ENCODE data around the gene CEP112. TPM values are rescaled to one million over a fixed set of nuclear protein-coding genes. Genes with fewer than 3 reads are reported as not detected.

Gene CEP112
- polyA plus RNA-seq, 1 donor from 2014 or later: 6.0 TPM

- TF ChIP-seq REST (IDR thresholded peaks at IDR 0.05; ENCODE audit: borderline replicate concordance) (no peak), MXI1 (conservative IDR thresholded peaks at IDR 0.05; ENCODE audit: poor library complexity, severe bottlenecking) (no peak), POLR2AphosphoS5 (IDR thresholded peaks at IDR 0.05) (no peak), EP300 (conservative IDR thresholded peaks at IDR 0.05; ENCODE audit: poor library complexity, severe bottlenecking) (no peak), EZH2 (IDR thresholded peaks at IDR 0.05; ENCODE audit: borderline replicate concordance, insufficient read depth, low read length, poor library complexity, severe bottlenecking) (no peak), TAF1 (IDR thresholded peaks at IDR 0.05; ENCODE audit: low read depth) (no peak), RAD21 (conservative IDR thresholded peaks at IDR 0.05) (no peak), CTCF (IDR thresholded peaks at IDR 0.05; ENCODE audit: poor library complexity, severe bottlenecking) (no peak)
- Histone ChIP-seq H3K4me2 (ENCODE audit: low read length) (no peak overlapping the region), H3K27ac (ENCODE audit: low read length) (no peak overlapping the region), H3K9me3 (ENCODE audit: low read length) (peaks cover 5% of the 10 kb centered on the region), H3K9me2 (ENCODE audit: insufficient read depth, low read length) (no peaks in the 10 kb centered on the region), H3K36me3 (ENCODE audit: insufficient read depth, low read length) (no peaks in the 10 kb centered on the region), H3K79me2 (replicated peaks; ENCODE audit: insufficient read depth, low read length) (no peaks in the 10 kb centered on the region), H3K27me3 (ENCODE audit: insufficient read depth, low read depth, low read length) (no peaks in the 10 kb centered on the region), H4K20me1 (ENCODE audit: insufficient read depth) (no peaks in the 10 kb centered on the region), H3K4me3 (ENCODE audit: low read length) (no peak overlapping the region), H3F3A (ENCODE audit: insufficient read depth, low read length, poor library complexity, severe bottlenecking) (no peaks in the 10 kb centered on the region), H2AFZ (ENCODE audit: low read depth, low read length) (no peak overlapping the region), H3K9ac (ENCODE audit: low read length) (no peak overlapping the region)
Observed at GRCh38 chr17:66018786-66019185, 173.1 kb downstream of the CEP112 start.

- Histone ChIP-seq H3K9ac (ENCODE audit: low read length) (no peak overlapping the region), H4K20me1 (ENCODE audit: insufficient read depth) (no peaks in the 10 kb centered on the region)
Observed at GRCh38 chr17:66016231-66016630, 175.7 kb downstream of the CEP112 start.

More at GRCh38 chr17:66016231-66016630, 175.7 kb downstream of the CEP112 start:
- Histone ChIP-seq H3K4me3 (ENCODE audit: low read length) (no peak overlapping the region), H2AFZ (ENCODE audit: low read depth, low read length) (no peak overlapping the region), H3K36me3 (ENCODE audit: insufficient read depth, low read length) (no peaks in the 10 kb centered on the region), H3K27ac (ENCODE audit: low read length) (no peak overlapping the region), H3K9me3 (ENCODE audit: low read length) (no peaks in the 10 kb centered on the region), H3K27me3 (ENCODE audit: insufficient read depth, low read depth, low read length) (no peaks in the 10 kb centered on the region), H3K79me2 (replicated peaks; ENCODE audit: insufficient read depth, low read length) (no peaks in the 10 kb centered on the region), H3K4me2 (ENCODE audit: low read length) (no peak overlapping the region), H3F3A (ENCODE audit: insufficient read depth, low read length, poor library complexity, severe bottlenecking) (no peaks in the 10 kb centered on the region), H3K9me2 (ENCODE audit: insufficient read depth, low read length) (no peaks in the 10 kb centered on the region)
- TF ChIP-seq CTCF (IDR thresholded peaks at IDR 0.05; ENCODE audit: poor library complexity, severe bottlenecking) (no peak), REST (IDR thresholded peaks at IDR 0.05; ENCODE audit: borderline replicate concordance) (no peak), SMC3 (conservative IDR thresholded peaks at IDR 0.05; ENCODE audit: poor library complexity) (no peak), RAD21 (conservative IDR thresholded peaks at IDR 0.05) (no peak), POLR2AphosphoS5 (IDR thresholded peaks at IDR 0.05) (no peak), EZH2 (IDR thresholded peaks at IDR 0.05; ENCODE audit: borderline replicate concordance, insufficient read depth, low read length, poor library complexity, severe bottlenecking) (no peak), TAF1 (IDR thresholded peaks at IDR 0.05; ENCODE audit: low read depth) (no peak), EP300 (conservative IDR thresholded peaks at IDR 0.05; ENCODE audit: poor library complexity, severe bottlenecking) (no peak), MXI1 (conservative IDR thresholded peaks at IDR 0.05; ENCODE audit: poor library complexity, severe bottlenecking) (no peak)

Data from neural cell (in vitro differentiated cells).